ENCODE results near the gene MRPS25.
"Not testable (repeated sequence)": the region's sequence is repeated elsewhere in the genome, so short reads cannot be mapped to it uniquely, and the experiment has no call there.

MRPS25 gene

GRCh38 chr3:15009167-15009566, 55.9 kb downstream of the MRPS25 start:
- DNase-seq, result no peak
- TF ChIP-seq GATA1 (IDR thresholded peaks at IDR 0.05; ENCODE audit: low read depth, low read length) (no peak), POLR2A (IDR thresholded peaks at IDR 0.05; ENCODE audit: low read length) (no peak)

DNA sequence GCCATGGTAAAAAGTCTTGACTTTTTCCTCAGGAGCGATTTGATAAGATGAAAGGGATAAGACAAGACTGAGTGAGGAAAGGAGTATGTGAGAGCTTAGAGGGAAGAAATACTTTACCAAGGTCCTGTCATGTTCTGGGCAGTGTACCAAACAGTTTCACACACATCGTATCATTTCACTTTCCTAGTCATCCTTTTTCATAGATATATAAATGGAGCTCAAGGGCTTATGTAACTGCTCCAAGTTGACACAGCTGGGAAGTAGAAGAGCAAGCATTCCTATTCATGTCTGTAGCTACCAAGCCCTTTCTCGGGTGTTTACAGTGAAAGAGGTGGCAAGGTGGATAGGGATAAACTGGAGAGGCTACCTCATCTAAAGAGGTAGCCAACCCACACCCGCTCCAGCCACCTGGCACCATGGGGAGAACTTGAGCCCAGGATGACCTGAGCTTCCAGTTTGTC, 57.4 kb downstream of the MRPS25 start:
- DNase-seq, result no peak

GRCh38 chr3:14999182-14999581, 65.9 kb downstream of the MRPS25 start:
- DNase-seq, result not testable (repeated sequence)

More for the DNA sequence above, 57.4 kb downstream of the MRPS25 start:
- no peak for TF ChIP-seq GATA1 (IDR thresholded peaks at IDR 0.05; ENCODE audit: low read depth, low read length)
- TF ChIP-seq POLR2A (IDR thresholded peaks at IDR 0.05; ENCODE audit: low read length), result no peak
